Embryonic facial prominence (tissue), 1 donor: Measurements from ENCODE around the gene THRB.

ENCODE experiments used
- DNase-seq: peaks from one replicate; pipeline ENCODE4 v3.0.0-alpha.2; 2016; ENCODE audit errors: extremely low spot score

THRB gene

DNA sequence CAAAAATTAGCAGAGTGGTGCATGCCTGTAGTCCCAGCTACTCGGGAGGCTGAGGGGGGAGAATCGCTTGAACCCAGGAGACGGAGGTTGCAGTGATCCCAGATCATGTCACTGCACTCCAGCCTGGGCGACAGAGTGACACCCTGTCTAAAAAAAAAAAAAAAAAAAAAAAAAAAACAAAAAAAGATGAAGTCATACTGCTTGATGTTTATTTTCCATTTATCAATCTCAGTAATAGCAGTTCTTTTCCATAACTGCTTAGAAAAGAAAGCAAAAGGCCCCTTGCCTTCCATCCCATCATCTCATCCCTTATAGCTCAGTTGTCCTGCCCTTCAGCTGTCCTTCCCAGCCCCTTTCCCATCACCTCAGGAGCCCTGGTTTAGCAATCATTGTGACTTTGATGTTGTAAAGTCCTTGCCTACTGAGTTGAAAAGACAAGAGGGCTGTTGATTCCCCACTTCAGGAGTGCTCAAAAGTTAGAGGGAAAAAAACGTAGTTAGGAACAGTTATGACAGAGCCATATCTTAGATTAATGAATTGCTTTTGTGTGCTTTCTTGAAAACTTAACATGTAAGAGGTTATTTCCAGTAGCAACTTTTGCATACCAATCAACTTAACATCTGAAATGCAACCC, 18.0 kb upstream of the THRB start:
- no peak for DNase-seq

DNA sequence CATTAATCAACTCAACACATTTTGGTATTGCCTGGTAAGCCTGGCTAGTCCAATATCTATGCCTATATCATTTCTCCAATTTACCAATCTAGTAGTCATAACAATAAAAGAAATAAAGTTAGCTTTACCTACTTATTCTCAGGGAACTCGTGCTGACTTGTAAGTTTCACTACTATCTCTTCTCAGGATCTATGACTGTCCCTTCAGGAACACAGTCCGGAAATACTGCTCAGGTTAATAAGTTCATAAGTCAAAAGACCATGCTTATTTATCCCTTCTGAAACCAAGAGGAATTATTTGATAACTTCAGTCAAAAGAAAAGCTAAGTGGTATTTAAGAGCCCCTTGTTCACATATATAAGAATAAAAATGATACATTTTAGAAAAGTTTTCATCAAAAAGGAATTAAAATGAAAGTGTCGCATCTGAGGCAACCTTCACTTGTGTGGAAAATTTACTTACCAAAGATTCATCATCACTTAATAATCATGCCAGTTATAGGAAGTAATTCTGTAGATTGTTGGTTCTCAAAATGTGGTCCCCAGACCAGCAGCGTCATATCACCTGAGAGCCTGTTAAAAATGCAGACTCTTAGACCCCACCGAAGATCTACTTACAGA, 15.5 kb upstream of the THRB start:
- no peak for DNase-seq

DNA sequence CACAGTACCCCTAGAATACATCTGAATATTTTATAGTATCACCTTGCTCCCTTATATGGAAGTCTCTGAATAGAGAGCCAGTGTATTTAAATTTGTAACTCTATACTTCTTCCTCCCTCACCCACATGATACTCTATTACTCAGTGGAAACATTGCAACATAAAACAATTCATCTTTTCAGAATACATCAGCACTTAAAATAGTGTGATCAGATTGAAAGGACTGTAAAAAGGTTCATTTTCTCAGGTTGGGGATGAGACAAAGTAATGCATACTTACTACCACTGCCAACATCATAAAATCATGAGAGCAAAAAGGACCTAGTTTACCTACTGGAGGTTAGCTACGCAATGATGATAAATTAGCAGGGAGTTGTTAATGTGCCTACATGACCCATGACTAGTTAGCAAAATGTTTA, 13.8 kb upstream of the THRB start:
- DNase-seq = no peak

DNA sequence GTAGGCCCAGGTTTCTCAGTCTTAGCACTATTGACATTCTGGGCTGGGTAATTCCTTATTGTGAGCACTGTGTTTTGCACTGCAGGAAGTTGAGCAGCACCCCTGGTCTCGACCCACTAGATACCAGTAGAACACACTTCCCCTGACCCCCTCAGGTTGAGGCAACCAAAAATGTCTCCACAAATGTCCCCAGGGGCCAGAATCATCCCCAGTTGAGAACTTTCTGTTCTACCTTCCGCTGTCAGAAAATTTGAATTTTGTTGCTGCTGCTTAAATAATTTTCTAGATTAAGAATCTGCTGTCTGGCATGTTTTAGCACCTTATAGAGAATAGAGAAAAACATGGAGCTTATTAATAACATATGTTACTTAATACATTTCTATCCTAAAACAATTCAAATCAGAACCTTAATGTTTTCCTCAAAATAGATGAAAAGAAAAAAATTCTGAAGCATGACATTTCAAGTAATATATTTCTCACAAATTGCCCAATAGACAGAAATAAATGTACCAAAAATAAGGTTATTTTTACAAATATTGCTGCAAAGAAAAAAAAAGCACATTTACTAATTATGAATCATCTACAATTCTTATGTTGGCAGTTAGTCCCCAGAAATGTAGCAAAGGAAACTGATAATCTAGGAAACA, 13.2 kb upstream of the THRB start:
- DNase-seq = no peak

DNA sequence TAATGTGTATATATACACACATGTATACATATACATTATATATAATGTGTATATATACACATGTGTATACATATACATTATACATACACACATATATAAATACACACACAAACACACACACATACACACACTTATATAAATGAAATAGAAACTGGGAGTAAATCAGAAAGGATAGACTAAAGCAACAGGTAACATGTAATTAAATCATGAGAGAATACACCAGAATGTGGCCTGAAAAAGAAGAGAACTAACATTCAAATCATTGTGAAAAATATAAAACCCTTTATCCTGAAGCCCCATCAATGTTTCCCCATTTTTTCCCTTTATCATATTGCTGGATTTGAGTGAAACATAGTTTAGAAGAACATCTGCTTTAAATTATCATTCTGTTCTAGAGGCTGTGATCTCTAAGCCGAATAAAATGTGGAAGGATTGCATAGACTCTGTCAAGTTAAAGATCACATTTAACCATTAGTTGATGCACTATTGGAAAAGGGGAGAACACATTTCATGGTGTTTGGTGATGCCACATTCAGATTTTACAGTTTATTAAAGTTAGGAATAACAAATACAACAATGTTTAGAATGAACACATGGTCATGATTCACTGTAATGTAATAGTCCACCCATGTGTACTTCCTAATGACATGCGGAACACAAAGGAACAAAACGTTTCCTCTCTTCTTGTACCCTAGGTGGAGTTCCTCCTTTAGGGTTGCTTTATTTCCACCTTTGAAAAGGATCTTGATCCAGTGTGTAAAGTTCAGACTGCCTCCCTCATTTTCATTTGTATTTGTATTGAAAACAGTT, 12.5 kb upstream of the THRB start:
- DNase-seq = no peak

DNA sequence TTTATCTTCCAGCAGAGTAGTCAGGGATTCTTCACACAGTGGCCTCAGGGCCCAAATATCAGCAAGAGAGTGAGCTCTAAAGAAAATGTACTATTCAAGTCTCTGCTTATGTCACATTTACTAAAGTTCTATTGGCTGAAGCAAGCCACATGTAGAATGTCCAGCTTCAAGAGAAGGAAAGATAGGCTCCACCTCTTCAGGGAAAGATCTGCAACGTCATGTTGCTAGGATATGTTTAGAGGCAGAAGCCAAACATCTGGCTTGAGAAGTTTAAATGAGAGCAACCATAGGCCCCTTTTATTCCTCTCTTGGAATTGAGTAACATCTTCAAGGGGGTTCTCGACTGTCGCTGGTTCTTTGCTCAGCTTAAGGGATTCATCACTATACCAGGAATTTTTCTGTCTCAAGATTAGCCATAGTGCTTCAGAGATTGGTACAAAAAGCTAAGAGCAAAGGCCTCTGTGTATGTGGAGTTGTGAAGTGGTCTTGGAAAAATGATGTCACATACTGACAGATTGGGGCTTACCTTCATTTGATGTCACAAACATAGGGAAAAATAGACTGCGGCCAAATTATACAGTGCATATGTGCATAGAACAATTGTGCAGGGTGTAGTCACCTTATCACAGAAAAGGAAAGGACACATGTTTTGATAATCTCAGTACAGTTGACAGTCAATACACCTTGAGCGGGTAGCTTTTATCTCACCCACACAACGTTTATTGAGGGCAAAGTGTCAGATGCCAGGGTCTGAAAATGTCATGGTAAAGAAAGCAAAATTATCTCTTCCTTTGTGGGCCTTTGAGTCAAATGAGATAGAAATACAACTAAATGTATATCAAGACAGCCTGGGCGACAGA, 11.3 kb upstream of the THRB start:
- DNase-seq = no peak

DNA sequence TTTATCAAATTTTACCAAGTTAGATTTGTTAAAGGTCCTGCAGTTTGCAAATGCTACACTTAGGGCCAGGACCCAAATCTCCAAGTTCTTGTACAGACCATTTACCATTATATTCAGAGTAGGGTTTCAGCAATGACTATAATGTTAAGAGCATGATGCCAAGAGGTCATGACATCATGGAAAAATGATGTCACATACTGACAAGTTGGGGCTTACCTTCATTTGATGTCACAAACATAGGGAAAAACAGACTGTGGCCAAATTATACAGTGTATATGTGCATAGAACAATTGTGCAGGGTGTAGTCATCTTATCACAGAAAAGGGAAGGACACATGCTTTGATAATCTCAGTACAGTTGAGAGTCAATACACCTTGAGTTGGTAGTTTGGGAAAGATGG, 10.1 kb upstream of the THRB start:
- no peak for DNase-seq

DNA sequence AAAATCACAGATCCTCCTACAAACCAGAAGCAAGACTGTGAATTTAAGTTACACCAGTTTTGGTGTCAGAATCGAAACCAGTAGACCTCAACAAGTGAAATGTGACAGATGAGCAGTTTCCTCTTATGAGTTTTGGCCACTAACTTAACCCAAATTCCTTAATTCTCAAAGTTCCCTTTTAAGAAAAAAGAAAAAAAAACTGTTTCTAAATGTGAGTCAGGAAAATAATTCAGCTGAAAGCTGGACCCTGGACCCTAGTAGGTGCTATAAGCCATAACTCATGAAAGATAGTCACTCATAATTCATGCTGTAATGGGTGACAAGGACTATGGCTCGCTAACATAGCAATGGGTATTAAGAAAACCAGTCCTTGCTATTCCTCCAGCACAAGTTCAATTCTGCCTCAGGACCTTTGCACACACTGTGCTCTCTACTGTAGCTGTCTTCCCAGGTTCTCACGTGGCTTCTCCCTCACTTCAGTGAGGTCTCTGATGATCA, 9.0 kb upstream of the THRB start:
- DNase-seq = no peak

DNA sequence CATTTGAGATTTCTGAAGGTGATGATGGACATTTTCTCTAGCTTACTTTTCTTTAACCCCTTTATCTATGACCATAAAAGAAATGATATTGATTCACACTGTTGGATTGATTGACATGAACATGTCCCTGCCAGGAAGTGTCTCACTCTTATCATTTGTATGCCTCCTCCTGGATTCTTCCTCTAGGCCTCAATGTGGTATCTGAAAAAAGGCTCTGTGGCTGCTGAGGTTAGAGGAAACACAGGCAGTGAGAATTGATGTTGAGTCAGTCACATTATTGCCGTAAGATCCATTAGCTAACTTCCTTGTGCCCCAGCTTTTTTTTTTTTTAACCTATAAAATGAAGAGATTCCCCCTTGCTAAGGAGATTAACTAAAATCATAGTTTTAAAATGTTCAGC, 8.0 kb upstream of the THRB start:
- no peak for DNase-seq

DNA sequence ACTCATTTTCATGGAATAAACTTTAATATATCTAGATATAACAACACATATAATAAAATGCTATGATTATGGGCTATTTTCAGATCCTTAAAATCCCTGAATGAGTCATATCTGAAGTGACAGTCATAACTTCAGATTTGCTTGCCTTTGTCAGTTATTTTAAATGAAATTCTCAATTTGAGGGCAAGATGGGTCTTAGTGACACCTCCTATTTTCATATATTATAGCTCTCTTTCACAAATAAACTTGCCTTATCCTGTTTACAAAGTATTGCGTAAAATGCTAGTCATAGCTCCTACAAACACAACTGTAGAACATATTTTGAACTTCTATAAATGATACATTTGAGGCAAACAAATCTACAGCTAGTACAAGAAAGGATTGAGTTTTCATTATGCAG, 6.2 kb upstream of the THRB start:
- DNase-seq = no peak

DNA sequence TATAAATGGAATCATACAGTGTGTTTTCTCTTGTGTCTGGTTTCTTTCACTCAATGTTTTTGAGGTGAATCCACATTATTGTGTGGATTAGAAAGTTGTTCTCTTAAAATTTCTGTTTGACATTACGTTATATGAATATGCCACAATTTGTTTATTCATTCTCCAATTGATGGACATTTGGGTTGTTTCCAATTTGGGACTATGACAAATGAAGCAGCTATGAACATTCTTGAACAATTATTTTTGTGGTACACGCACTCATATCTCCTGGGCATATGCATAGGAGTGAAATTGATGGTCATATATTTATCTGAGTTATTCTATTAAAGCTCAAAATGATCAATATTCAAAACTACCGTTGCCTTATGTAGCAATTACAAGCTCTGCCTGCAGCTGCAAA, 5.3 kb upstream of the THRB start:
- DNase-seq = no peak

DNA sequence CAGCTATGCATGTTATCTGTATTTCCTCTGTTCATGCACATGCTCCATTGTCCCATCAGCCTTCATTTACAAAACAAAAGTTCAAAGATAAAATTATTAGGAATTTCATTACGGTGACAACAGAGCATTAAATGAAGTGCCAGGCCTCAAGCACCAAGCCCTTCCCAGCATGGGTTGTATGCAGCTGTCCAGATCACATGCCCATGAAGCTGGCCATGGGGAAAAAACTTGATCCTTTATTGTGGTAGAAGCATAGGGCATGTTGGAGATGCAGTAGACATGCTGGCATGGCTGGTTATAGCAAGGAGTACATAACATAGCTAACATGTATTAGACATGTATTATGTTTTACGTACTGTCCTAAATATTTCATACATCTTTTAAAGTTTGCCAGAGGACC, 4.1 kb upstream of the THRB start:
- no peak for DNase-seq

DNA sequence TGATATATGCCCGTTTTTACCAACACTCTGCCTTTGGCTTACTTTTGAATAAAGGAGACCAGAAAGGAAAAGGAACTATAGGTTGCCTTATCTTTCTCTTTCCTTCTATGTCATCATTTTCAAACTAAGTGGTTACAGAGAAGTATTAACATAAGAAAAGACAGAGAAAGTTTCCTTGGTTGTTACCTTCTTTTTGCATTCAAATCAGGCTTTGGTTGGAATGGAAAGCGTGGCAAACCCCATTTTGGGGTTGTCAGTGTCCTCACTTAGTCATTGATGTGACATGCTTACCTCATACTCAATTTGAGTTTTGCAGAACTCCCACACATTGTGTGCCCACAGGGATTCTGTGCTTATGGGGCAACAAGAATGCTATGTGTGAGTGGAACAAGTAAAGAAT, 3.7 kb upstream of the THRB start:
- no peak for DNase-seq

DNA sequence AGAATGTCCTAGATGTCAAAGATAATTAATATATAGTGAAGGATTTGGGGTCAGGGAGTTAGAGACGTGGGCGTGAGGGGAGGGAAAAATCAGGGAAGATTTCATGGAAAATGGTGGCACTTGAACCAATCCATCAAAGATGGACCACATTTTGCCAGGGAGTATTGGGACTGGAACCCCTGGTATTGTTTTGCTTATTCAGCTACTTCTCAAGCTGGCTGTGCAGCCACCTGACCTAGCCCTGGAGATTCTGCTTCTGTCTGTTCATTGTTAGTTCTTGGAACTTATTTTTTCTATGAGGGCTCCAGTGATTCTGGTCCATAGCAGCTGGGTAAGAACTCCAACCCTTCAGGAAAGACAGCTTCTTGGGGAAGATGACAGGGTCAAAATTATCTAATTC, 3.3 kb upstream of the THRB start:
- DNase-seq = no peak

DNA sequence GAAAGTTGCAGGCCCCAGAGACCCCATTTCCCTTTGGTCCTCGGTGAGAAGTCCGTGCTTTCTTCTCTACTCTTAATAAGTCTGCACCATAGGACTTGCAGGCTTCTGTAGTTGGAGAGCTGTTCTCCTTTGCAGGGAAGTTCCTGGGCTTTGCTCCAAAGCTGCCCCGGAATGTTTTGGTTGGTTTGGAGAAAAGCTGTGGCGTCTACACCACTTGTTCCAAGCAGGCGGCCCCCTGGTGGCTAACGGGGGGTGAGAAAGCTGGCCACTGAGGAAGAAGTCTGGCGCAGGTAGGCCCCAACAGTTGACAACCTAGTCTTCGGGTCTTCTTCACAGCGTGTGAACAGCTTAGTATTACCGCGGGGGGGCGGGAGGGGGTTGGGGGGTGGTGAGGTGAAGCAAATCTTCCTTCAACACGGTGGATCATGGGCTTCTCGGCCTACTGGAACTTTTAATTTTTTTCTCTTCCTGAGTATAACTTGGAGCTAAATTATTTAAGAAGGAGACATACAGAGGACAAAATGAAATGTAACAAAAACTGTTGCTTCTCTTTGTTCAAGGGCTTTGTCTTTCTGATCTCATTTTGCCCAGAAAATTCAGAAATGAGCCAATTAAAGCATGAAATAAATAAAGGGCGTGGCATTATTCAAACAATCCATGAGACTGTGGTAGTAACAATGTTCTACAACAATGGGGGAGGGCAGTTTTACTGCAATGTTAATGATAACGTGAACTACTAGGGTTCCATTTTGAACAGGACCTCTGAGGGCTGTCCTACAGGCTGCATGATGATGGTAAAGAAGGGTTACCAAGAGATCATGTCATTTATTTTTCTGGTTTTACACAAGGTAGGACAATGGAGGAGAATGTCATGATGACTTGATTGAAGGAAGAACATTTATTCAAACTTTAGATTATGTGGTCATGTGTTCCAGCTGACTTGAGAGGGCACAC, 2.2 kb upstream of the THRB start:
- no peak for DNase-seq

DNA sequence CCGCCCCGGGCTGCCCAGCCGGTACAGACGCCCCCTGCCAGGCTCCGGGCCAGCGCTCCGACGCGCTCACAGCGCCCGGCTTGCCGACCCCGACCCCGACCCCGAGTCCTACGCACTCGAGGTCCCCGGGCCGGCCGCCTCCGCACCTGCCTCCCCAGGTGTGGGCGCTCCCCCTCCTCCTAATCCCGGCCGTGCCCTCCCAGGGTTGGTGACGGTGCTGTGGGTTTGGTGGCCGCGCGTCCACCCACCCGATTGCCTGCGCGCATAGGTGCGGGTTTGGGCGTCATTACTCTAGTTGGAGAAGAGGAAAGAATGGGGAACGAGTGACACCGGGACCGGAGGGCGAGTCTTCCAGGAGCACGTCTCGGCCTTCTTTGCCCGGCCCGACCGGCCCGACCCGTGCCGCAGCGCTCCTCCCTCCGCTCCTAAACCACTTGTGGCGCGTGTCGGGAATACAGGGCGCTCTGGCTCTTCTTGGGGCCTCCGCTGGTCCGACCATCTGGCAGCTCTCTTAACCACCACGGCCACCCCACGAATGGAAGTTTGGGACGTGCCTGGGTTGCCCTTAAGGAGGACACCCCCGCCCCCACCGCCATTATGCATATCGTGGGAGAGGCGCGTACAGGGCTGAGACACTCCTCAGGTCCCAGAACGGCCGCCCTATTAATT, 810 bp upstream of the THRB start:
- no peak for DNase-seq

DNA sequence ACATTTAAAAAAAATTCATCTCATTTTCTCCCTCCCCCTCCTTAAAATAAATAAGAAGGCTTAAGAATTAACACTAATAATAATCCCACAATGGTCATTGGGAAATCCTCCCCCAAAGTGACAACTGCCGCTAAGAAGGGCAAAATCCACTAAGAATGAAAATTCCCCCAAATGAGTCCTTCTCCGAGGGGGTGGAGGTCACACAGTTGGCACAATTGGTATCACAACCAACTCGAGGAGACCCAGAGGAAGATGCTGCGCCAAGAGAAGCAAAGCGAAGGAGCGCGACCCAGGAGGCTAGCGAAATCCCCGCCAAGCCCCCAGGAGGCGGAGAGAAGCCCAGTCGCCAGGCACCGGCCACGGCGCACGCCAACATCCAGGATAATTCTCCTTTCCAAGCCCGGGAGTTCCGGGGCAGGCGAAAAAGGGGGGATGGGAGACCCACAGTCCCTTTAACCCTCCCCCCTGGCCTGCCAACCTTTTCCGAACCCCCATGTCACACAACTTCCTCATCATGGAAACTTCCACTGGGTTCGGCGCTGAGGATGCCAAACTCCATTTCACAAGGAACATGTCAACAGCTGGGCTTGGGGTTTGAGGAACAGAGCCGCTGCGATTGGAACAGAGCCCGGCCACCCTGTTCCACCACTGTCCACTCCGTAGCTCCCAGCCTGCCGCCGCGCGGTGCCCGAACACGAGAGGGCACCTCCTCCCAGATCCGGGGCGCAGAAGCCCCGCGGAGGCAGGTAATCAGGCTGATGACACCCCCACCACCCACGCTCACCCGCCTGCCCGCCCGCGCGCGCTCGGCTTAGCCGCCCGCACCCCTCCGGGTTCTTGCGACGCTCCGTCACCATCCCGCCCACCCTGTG, 668 bp downstream of the THRB start:
- DNase-seq = no peak

DNA sequence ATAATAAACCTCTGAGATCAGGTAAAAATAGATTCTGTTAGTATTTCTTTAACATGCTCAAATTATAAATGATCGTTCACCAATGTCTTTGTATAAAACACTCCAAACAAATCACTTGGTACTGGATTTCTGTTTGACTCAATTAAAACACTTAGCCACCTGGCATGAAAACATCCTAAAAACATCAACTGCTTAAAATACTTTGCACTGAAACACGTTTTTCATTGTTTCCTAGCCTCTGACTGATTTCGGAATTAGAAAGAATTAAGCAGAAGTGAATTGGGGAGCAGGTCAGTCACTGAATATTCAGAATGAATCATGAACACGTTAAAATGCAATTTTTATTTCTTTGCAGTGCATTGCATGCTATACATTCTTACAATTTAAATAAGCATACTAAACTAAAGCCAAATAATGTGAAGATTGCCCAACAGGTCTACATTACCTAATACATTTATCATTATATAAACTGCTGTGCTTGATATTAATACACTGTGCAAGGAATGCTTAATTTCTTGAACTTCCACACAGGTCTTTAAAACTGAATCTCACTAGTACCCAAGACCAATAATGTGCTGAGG, 1.6 kb downstream of the THRB start:
- no peak for DNase-seq
